ENCODE results near the gene LAMA1. TPM values are rescaled to one million over a fixed set of nuclear protein-coding genes. Genes with fewer than 3 reads are reported as not detected.

Gene LAMA1
- polyA plus RNA-seq, 1 donor = 95.7 TPM

Other genes starting within 250 kb of the LAMA1 start
- gene LRRC30, start 113.3 kb upstream of the LAMA1 start, polyA plus RNA-seq (ENCODE audit: insufficient read length) = 0.40 TPM

Measured in left kidney (tissue), 1 donor.